Measurements from ENCODE around the gene TMEM115. TPM values are rescaled to one million over a fixed set of nuclear protein-coding genes. Genes with fewer than 3 reads are reported as not detected.

The TMEM115 gene
- total and polyA plus RNA-seq, 9 of the 15 experiments (the other 6 are each of a cell fraction or from before 2014, with no cell fraction given) = 1.6 to 26.9 (median 14.1) TPM

GRCh38 chr3:50351323-50351697, 8.0 kb downstream of the TMEM115 start:
- H4K20me1 ChIP-seq (replicated peaks; ENCODE audit: control insufficient read depth, insufficient read depth, low read length) = peaks cover 10% of the 10 kb centered on the region; the same call in 1 of the 2 replicates
- TF ChIP-seq, protein P1, sequence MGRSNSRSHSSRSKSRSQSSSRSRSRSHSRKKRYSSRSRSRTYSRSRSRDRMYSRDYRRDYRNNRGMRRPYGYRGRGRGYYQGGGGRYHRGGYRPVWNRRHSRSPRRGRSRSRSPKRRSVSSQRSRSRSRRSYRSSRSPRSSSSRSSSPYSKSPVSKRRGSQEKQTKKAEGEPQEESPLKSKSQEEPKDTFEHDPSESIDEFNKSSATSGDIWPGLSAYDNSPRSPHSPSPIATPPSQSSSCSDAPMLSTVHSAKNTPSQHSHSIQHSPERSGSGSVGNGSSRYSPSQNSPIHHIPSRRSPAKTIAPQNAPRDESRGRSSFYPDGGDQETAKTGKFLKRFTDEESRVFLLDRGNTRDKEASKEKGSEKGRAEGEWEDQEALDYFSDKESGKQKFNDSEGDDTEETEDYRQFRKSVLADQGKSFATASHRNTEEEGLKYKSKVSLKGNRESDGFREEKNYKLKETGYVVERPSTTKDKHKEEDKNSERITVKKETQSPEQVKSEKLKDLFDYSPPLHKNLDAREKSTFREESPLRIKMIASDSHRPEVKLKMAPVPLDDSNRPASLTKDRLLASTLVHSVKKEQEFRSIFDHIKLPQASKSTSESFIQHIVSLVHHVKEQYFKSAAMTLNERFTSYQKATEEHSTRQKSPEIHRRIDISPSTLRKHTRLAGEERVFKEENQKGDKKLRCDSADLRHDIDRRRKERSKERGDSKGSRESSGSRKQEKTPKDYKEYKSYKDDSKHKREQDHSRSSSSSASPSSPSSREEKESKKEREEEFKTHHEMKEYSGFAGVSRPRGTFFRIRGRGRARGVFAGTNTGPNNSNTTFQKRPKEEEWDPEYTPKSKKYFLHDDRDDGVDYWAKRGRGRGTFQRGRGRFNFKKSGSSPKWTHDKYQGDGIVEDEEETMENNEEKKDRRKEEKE (IDR thresholded peaks at IDR 0.05; ENCODE audit: borderline replicate concordance in 1 of 2, control insufficient read depth in 1 of 2, low read depth in 2 of 2, low read length in 1 of 2) = no peak
- TF ChIP-seq, protein P2, sequence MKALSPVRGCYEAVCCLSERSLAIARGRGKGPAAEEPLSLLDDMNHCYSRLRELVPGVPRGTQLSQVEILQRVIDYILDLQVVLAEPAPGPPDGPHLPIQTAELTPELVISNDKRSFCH (CRISPR knock-in tag; IDR thresholded peaks at IDR 0.05) = no peak
- TF ChIP-seq, protein P2 (tag; IDR thresholded peaks at IDR 0.05) = no peak
- TF ChIP-seq STAT6 (CRISPR knock-in tag; IDR thresholded peaks at IDR 0.05) (no peak), GTF2B (IDR thresholded peaks at IDR 0.05; ENCODE audit: extremely low read depth, insufficient read length) (no peak), PKNOX1 (IDR thresholded peaks at IDR 0.05) (no peak), ZKSCAN3 (CRISPR knock-in tag; IDR thresholded peaks at IDR 0.05) (no peak), RBM34 (IDR thresholded peaks at IDR 0.05; ENCODE audit: borderline replicate concordance, insufficient read depth, low read length) (no peak), ZNF431 (CRISPR knock-in tag; IDR thresholded peaks at IDR 0.05) (no peak), LEF1 (IDR thresholded peaks at IDR 0.05) (no peak), MEF2D (tag; conservative IDR thresholded peaks at IDR 0.05; ENCODE audit: low read depth) (no peak), ZNF408 (CRISPR knock-in tag; IDR thresholded peaks at IDR 0.05; ENCODE audit: low read depth) (no peak)
- H3K9ac ChIP-seq (ENCODE audit: insufficient read depth in 1 of 2, low read depth in 2 of 2, low read length in 2 of 2) = peak overlapping the region; percentile 73 to 93
- peak overlapping the region; percentile 86 for H3K4me2 ChIP-seq (ENCODE audit: insufficient read depth, low read length)
- peak overlapping the region; percentile 77; the same call in 1 of the 3 replicates for H3K27ac ChIP-seq (ENCODE audit: extremely low read depth, low read depth, low read length)
- peaks cover 55% of the 10 kb centered on the region; the same call in 2 of the 3 replicates for H3K36me3 ChIP-seq (ENCODE audit: control insufficient read depth, insufficient read depth, low read length)
- H3K9me3 ChIP-seq (replicated peaks; ENCODE audit: control insufficient read depth, insufficient read depth, low read depth, low read length) = no peaks in the 10 kb centered on the region; the same call in 1 of the 2 replicates
- peaks cover 18 to 43% of the 10 kb centered on the region in 2 experiments; a peak in 4 of 5 replicates for H3K4me1 ChIP-seq (replicated peaks in 1 of 2; ENCODE audit: control insufficient read depth in 2 of 2, insufficient read depth in 2 of 2, low read length in 2 of 2)
- ChIA-PET POLR2A (interaction anchor here (0.6 to 1.6 kb wide), 5 partner anchors 10 to 251 kb away, joined by 3 to 5 read pairs (median 3); partner anchors contain the start of gene RASSF1), CTCF (ENCODE audit: low intra/inter-chr PET ratio) (interaction anchor here (1.0 kb wide), 1 partner anchor 91 kb away, joined by 3 read pairs; no protein-coding TSS in a partner anchor)
- H3K9me1 ChIP-seq (ENCODE audit: control insufficient read depth, insufficient read depth, low read length) = peaks cover 6% of the 10 kb centered on the region
- WGBS (ENCODE audit: insufficient coverage, low coverage, missing lambda C conversion rate) = 0% methylated on average over 3 of the region's 11 CpGs
- no peak for FAIRE-seq
- no peak for DNase-seq (ENCODE audit: extremely low read depth in 1 of 4, low spot score in 3 of 4)
- no TSS peak for BruUV-seq (replicated peaks)
- no peaks in the 10 kb centered on the region for H3K27me3 ChIP-seq (ENCODE audit: control insufficient read depth in 2 of 2, insufficient read depth in 2 of 2, low read length in 2 of 2)
- peaks cover 36% of the 10 kb centered on the region for H3K79me2 ChIP-seq (ENCODE audit: control insufficient read depth, insufficient read depth, low read length)
- ATAC-seq = no peak
- in situ Hi-C loops (cut with MboI) = no loop called here
- peak overlapping the region; percentile 98 for H2AFZ ChIP-seq (ENCODE audit: low read depth, low read length)
- intact Hi-C loops (cut with micrococcal nuclease) = no loop called here
- peak overlapping the region; percentile 72 for H3K4me3 ChIP-seq
